T-helper 2 cell (primary cell): ENCODE data around the gene KCNQ4.
A peak's percentile ranks its signal among the peaks of the same experiment; 100 is the strongest.

ENCODE experiments used
- DNase-seq, 5 experiments: peaks; one replicate each; pipeline versions ENCODE4 v3.0.0 to v3.0.0-alpha.2; 2012 to 2022

The KCNQ4 gene

DNA sequence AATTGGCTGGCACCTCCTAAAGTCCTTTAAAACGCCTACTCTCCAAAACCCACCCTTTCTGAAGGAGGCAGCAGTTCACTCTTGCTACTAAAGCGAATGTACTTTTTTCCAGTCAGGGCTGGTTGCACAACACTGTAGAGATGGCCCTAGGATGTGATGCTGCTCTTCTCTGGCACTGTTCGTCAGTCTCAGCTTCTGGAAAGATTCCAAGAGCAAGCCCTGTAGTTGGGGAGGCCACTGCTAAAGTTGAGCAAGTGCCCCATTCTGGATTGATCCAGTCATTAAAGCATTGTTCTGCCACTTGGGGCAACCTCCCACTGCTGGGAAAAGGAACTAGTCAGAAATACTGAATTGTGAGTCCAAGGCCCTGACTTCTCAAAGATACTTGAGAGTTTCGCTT is 28.5 kb upstream of the KCNQ4 start:
- DNase-seq: no peak

DNA sequence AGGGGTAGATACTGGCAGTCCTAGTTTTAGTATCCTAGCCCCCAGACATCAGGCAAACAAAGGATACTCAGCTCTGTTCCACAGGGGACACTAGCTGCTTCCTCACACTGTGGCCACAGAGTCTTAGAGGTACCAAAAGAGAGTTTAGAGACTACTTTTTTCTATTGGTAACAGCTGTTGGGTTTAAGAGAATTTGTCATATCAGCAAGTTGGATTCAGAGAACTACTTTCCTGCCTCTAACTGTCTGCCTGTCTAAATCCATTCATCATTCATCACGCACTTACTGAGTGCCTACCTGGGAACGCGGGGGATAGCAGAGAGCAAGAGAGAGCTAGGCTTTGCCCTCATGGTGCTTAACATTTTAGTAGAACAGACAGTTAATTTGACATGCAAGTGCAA is 27.1 kb upstream of the KCNQ4 start:
- no peak for DNase-seq

DNA sequence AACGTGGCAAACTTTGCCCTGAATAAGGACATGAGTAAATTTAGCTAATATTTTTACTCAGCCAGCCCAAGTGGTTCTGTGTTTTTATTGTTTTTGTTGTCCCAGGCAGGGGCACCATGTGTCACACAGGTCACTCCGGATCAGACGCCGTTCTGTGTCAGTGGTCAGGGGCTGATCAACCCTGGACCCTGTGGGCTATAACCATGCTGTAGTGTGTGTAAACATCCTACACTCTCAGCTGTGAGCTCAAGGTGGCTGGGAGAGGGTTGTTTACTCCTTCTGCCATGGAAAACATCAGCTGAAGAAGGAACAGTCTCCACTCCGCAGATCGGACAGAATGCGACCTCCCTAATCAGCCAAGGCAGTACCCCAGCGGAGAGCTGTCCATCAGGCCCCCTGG is 26.5 kb upstream of the KCNQ4 start:
- DNase-seq: no peak

DNA sequence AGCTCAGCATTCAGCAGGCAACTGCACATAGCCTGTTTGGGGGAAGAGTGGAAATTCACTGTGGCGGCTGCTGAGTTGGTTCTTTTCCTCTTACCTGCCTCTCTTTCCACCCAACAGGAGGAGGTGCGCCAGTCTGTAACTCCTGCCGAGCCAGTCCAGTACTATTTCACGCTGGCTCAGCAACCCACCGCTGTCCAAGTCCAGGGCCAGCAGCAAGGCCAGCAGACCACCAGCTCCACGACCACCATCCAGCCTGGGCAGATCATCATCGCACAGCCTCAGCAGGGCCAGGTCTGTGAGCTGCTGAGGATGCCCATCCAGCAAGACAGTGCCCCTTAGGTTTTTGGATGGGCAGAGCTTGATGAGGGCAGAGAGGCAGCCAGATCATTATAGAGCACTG is 25.6 kb upstream of the KCNQ4 start:
- no peak for DNase-seq

DNA sequence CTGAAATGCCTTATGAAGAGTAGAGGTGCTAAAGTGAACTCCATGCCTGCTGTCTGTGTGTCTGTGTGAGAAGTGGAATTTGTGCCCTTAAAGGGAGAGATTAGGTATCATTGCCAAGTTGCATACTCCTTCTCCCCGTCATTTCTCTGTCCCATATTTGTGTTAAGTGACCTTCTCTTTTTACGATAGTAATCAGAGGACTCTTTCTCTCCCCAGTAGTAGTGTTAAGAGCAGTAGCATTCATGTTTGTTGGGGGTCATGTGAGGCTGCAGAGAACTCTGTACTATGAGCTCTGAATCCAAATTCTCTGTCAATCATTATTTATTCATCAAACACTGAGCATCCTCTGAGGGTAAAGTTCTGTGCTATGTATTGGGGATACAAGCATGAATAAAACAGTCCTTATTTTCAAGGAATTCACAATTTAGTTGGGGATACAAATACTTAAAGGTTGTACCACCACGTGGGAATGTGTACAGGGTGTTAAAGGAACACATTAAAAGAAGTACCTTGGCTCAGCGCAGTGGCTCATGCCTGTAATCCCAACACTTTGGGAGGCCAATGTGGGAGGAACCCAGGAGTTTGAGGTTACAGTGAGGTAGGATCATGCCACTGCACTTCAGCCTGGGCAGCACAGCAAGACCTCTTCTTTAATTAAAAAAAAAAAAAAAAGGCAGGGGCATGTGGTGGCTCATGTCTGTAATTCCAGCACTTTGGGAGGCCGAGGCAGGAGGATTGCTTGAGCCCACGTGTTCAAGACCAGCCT is 24.8 kb upstream of the KCNQ4 start:
- no peak for DNase-seq

DNA sequence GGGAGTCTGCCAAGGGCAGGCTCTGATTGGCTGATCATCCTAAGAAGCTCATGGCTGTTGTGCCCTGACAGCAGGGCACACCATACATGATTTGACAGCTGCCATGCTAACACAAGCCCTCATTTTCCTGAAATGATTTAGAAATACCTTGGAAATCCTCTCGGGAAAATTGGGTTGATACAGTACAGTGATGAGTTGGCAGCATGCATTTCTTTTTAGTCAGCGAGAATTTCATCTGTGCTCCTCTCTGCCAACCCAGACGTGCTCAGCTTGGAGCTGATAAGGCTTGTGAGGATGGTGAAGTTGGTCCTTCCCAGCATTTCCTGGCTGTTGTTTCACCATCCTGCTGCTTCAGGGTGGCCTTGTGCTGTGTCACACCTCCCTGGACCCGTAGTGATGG is 22.6 kb upstream of the KCNQ4 start:
- no peak for DNase-seq

DNA sequence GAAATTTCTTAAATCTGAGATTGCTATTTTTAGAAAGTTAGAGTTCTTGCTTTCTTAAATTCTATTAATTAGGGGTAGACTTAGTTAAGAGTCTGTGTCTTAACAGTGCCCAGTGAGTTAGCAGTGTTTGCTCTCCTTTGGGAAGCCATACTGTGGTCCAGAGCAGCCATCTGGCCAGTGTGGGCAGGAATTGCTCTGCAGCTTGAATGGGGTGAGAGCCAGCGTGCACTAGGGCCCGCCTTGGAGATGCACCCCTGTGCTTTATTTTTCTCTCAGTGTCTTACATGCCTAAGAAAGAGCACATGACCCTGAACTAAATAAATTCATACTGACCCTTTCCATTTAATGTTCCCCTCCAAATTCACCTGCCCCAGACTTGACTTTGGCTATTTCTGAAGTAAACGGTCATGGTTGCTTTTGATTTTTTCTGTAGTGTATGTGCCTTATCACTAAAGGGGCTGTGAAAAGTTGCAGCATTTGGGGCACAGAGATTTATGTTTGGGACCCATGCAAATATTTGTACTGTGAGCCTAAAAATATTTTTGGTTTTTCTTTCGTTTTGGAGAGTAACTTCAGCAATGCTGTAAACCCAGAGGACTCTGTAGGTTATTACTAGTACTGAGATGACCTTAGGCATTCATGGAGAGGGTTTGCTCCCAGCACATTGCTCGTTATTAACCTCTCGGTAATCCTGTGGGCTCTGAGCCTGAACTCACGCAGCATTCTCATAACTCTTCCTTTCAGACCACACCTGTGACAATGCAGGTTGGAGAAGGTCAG is 21.3 kb upstream of the KCNQ4 start:
- no peak for DNase-seq

DNA sequence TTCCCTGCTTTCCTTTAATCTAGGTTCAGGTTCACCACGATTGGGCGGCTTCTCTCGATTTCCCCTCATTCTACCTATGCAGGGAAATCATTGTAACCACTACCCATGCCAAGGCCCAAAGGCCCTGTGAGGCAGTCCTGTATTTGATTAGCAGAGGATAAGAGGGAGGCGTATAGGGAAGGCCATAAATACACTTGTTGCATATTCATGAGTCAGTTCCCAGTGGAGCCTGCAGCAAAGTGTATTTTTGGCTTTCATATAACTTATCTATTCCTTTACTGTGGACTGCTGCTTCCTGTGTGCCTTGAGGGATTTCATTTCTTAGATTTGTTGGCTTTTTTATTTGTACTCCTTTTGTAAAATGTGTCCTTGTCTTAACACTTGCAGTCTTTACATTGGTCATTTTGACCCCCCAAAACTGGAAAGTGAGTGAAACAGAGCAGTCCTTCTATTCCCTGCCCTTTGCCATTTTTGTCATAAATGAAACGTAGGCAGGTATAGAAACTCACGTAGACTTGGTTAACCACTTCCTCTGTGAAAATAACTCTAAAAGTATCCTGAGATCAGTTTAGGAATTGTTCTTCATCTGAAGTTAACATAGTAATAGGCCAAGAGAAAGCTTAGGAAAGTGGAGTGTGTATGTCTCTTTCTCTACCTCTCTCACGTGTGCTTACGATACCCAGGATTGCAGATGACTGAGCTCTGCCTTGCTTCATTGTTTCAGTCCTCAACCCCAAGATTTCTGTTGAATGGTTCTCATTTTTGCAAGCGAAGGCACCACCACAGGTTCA is 19.6 kb upstream of the KCNQ4 start:
- peak in 1 of 5 experiments; percentile 50 for DNase-seq

DNA sequence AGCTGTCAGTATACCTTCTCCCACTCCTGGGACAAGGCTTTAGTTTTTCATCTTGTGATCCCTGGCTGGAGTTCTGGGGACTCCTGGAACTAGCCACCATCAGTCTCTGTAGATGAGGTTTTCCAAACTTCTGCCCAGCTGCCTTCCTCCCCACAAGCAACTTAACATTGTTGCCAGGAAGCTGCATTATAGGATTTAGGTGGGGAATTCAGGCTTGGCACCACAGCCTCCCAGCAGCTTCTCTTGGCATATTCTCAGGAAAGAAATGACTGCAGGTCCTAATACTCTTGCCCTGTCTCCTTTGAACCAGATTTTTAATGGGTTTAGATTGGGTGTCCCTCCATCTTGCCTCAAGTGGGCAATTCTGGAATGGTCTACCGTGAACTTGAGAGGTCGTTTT is 18.6 kb upstream of the KCNQ4 start:
- no peak for DNase-seq

DNA sequence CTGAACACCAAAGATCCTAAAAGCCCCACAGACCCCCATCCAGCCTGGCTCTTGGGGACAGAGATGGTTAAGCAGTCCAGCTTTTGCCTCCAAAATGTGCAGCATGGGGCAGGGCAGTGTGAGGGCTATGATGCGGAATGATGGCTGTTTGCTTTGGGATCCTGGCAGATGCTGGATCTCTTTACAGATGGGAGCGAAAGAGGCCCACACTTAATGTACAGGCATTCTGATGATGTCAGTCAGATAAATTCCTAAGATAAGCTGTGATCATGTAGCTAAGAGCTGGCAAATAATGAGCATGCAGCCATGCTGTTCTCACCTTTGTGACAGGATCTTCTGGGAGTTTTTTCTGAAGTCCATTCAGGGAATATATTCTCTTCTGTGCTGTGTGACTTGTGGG is 17.6 kb upstream of the KCNQ4 start:
- DNase-seq: no peak

DNA sequence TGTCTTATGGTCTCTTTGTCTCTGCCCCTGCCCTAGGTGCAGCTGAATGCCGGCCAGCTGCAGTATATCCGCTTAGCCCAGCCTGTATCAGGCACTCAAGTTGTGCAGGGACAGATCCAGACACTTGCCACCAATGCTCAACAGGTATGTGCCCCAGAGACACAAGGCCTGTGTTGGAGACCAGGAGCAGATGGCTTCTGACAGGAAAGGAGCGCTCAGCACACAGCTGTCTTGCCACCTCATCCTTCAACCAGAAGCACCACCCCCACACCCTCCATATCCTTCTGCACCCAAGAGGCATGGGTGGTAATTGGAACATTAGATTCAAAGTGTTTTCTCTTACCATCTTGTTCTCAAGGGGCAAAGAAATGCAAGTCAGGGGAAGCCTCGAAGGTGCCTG is 17.0 kb upstream of the KCNQ4 start:
- no peak for DNase-seq

DNA sequence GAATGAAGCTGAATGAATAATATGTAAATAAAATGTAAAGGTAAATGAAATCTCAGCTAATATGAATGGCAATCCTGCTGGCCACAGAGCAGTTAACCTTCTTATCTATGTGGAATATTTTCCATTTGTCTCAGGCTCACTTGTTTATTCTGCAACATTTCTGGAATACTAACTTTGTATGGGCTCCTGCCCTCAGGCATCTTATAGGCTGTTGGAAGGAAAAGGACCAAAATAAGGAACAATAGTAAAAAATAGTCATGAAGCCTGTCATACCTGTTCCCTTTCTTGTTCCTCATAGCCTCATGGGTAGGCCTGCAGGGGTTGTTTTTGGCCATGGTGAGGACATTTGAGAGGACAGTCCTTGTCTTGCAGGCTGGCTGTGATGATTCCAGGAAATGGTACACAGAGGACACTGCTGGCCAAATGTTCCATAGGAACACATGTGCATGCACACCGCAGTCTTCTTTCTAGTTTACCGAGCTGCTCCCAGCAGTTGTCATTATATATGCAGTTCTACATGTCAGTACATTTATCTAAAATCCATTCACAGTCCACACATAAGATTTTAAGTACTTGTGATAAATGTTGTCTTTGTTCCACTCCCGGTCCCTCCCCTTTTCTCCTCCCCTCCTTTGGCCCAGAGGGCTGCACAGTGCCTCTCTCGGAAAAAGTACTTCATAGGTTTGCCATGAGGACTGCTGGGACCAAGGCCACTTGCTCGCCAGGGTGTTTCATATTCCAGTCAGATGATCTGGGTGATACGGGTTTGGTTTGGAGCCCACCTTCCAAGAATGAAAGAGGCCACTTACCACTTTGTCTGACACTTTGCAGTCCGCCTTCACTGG is 15.2 kb upstream of the KCNQ4 start:
- no peak for DNase-seq

DNA sequence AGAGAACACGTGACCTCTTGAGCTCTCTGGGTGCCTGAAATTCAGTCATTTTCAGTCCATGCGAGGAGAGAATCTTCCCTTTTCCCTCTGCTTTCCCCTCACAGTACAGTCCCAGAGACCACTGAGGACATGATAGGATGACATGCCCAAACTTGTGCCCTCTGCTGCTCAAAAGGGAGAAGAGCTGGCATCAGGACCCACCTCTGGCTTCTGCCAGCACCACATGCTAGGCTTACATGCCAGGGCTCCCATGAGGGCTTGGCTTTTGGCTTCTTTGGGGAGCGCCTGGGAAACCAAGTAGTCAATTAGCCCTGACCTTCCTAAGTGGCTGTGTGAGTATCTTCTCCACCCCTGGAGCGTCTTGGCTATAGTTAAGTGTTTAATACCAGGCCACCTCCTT is 13.8 kb upstream of the KCNQ4 start:
- no peak for DNase-seq

DNA sequence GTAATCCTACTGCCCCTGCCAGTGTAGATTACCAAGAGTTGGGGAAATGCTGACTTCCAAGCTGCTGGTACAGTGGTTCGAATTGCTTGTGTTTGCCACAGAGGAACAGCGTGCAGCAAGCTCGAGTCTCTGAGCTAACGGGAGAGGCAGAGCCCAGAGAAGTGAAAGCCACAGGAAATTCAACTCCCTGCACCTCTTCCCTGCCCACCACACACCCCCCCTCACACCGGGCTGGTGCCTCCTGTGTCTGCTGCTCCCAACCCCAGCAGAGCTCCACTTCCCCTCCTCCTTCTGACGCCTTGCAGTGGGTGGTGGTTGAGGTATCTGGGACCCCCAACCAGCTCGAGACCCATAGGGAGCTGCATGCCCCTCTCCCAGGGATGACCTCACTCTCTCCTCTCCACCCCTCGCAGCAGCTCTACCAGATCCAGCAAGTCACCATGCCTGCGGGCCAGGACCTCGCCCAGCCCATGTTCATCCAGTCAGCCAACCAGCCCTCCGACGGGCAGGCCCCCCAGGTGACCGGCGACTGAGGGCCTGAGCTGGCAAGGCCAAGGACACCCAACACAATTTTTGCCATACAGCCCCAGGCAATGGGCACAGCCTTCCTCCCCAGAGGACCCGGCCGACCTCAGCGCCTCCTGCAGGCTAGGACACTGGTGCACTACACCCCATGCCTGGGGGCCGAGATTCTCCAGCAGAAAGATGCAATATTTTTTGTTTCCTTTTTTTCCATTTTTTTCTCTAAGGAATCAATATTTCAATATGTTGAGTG is 13.1 kb upstream of the KCNQ4 start:
- DNase-seq: no peak

DNA sequence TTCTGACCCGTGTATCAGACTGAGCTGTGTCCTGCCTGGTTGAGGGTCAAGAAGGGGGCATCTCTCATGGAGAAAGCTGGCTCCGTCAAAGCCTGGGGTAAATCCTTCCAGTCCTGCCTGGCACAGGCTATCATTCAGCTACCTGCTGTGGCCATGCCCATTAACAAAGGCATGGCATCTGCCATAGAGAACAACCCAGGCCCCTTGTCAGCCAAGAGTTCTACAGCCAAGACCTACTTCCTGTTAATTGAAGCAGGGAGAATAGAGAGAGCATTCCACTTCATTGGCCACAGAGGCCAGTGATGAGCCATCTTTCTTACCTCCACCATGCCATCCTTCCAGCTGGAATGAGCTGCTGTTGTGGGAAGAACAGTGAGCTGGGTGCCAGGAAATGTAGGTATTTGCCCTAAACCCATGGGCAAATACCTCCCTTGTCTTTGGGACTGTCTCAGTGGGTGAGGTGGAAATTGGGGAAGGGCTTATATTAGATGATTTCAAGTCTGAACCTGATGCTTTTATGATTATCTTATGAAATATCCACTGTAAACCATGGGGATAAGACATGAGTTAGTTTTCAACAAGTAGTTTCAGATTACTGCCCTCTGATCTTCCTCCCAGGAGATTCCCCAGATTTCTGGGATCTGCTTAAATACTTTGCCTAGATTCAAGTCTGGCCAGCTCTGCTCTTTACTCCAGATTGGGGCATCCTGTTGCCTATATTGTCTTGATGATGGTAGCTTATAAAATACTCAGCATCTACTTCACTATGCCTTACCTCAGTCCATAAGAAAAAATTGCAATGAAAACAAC is 11.2 kb upstream of the KCNQ4 start:
- DNase-seq: no peak

DNA sequence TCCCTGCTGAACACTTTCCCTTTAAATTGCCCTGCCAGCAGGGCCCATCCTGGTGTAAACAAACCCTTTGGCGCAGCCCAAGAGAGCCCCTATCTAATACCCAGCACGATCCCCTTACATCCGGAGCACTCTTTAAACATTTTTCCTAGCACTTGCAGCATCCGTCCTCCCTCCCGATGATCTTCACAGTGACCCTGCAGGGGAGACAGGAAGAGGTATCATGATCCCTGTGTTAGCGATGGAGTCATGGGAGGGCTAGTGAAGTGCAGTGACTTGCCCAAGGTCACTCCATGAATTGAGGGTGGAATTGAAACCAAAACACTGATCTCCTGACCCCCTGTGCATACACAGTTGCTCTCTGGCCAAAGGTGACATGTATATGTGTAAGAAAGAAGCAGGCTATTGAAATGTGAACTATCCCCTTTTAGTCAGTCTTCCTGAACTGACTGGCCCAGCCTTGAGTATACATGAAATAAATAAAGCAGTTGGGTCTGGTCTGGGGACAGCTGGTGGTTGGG is 9.8 kb upstream of the KCNQ4 start:
- no peak for DNase-seq

DNA sequence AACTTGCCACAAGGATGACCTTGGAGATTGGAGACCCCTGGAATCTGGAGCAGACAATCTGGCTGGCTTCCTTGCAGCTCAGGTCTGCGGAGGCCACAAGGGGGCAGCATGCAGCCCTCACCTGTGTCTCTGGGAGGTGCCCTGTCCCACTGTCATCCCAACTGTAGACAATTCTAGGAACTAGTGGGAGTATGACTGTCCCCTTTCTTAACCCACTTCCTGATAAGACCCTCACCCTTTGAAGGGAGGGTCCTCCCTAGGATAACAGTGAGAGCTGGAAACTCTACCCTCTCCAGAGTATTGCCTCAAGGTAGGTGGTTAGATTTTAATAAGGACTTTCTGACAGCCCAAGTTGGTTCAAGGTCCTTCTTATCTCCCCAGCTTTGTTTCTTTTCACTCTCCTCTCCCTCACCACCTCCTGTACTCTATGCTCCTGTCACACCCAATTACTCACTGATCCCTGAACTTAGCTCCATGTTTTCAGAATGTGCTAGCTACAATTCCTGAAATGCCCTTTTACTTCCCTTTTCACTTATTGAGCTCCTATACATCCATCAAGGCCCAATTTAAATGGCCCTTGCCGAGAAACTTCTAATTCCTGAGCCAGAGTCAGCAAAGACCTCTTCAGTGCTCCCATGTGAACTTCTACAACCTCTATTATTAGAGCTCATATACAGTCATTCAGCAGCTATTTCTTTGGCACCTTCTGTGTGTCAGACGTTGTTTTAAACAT is 9.2 kb upstream of the KCNQ4 start:
- DNase-seq: peak; percentile 32 to 53 (median 48)

DNA sequence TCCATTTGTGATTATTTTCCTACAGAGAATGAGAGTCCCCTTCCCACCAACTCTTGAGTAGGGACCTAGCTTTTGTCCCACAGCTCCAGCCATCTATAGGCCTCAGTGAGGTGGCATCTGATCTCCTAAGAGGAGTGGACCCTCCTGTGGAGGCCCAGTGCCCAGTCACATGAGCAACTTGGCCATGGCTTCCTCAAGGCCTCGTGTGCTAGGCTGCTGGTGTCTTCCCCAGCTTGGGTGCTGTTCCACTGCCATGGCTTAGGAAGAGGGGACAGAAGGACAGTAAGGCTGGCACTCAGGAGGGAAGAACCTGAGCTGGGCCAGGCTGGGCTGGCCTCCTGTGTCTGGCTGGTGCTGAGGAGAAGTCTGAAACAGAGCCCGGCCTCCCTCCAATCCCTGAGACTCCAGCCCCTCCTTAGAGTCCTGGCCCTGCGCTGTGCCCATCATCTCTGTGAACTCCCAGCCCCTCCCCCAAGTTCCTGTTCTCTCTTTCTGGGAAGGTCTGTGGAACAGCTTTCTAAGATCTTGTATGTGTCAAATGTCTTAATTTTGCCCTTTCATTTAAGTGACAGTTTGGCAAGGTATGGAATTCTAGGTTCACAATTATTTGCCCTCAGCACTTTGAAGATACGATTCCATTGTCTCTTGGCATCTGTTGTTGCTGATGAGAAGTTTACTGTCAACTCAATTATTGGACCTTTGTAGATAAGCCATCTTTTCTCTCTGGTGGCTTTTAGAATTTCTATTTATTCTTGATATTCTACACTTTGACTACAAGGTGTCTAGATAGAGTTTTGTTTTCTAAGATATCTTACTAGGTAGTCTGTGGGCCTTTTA is 7.1 kb upstream of the KCNQ4 start:
- DNase-seq: no peak
